ENCODE data around the gene F2RL3.

GRCh38 chr19:16880884-16881554, 7.8 kb upstream of the F2RL3 start:
- no peak for TF ChIP-seq CTCF (IDR thresholded peaks at IDR 0.05)
- no peak for TF ChIP-seq EP300 (IDR thresholded peaks at IDR 0.05)

Measured in tibial nerve (tissue), 4 donors.